NCI-H510A treated with DMSO at 0.1 percent for 48 hours (cell line): ENCODE data around the gene CENPK.
A peak's percentile ranks its signal among the peaks of the same experiment; 100 is the strongest.
"Not testable (repeated sequence)": the region's sequence is repeated elsewhere in the genome, so short reads cannot be mapped to it uniquely, and the experiment has no call there.

ENCODE experiments used
- DNase-seq: peaks from one replicate; lab custom pipeline; 2025; lab: John Stamatoyannopoulos, UW

Gene CENPK

GRCh38 chr5:65562731-65563701 is at the start of gene CENPK, which contains the start of gene PPWD1:
Gene CENPK (minus strand): TSS chr5:65563168. CDS start chr5:65554907, 8,261 bp downstream.
Gene PPWD1 (plus strand): TSS chr5:65563296. CDS start chr5:65563311, 15 bp downstream.
- DNase-seq = peak; percentile 90

GRCh38 chr5:65612298-65612907 is 49.4 kb upstream of the CENPK start:
- DNase-seq = peak; percentile 2

GRCh38 chr5:65611524-65611923 is 48.6 kb upstream of the CENPK start:
- DNase-seq = peak; percentile 78

- DNase-seq = not testable (repeated sequence)
These were observed 38.8 kb upstream of the CENPK start for GRCh38 chr5:65601761-65602160.

GRCh38 chr5:65588694-65589093 is 25.7 kb upstream of the CENPK start:
- no peak for DNase-seq

GRCh38 chr5:65577141-65577540 is 14.2 kb upstream of the CENPK start:
- no peak for DNase-seq

- no peak for DNase-seq
These were observed 7.7 kb upstream of the CENPK start for GRCh38 chr5:65570598-65571226.

GRCh38 chr5:65566505-65566904 is 3.5 kb upstream of the CENPK start:
- DNase-seq = no peak

GRCh38 chr5:65563777-65564176 is 809 bp upstream of the CENPK start:
- no peak for DNase-seq

- no peak for DNase-seq
These were observed 6.2 kb downstream of the CENPK start for GRCh38 chr5:65556718-65557117.

- DNase-seq = no peak
These were observed 6.8 kb downstream of the CENPK start for GRCh38 chr5:65556181-65556580.

- no peak for DNase-seq
These were observed 7.7 kb downstream of the CENPK start for GRCh38 chr5:65555287-65555686.

- no peak for DNase-seq
These were observed 9.0 kb downstream of the CENPK start for GRCh38 chr5:65553941-65554340.

GRCh38 chr5:65548281-65548680 is 14.7 kb downstream of the CENPK start:
- DNase-seq = no peak

GRCh38 chr5:65546141-65546540 is 16.8 kb downstream of the CENPK start:
- DNase-seq = no peak

- DNase-seq = no peak
These were observed 18.5 kb downstream of the CENPK start for GRCh38 chr5:65544473-65544872.

GRCh38 chr5:65539827-65540226 is 23.1 kb downstream of the CENPK start:
- DNase-seq = no peak

- no peak for DNase-seq
These were observed 27.4 kb downstream of the CENPK start for GRCh38 chr5:65535529-65535987.

- DNase-seq = no peak
These were observed 32.1 kb downstream of the CENPK start for GRCh38 chr5:65530904-65531303.

GRCh38 chr5:65525726-65526125 is 37.2 kb downstream of the CENPK start:
- DNase-seq = no peak

- DNase-seq = no peak
These were observed 50.6 kb downstream of the CENPK start for GRCh38 chr5:65512170-65512937.

GRCh38 chr5:65508978-65509377 is 54.0 kb downstream of the CENPK start:
- DNase-seq = no peak
